Measurements from ENCODE around the gene ARHGAP25. TPM values are rescaled to one million over a fixed set of nuclear protein-coding genes. Genes with fewer than 3 reads are reported as not detected.
A peak's percentile ranks its signal among the peaks of the same experiment; 100 is the strongest.

Gene ARHGAP25
- total RNA-seq, 1 donor from 2014 or later: 1.1 TPM

GRCh38 chr2:68744366-68744912, 9.8 kb downstream of the ARHGAP25 start:
- no peaks in the 10 kb centered on the region for H3K36me3 Mint-ChIP-seq

GRCh38 chr2:68745006-68745405, 10.4 kb downstream of the ARHGAP25 start:
- Mint-ChIP-seq H3K9me3 (no peaks in the 10 kb centered on the region), H3K4me3 (no peak overlapping the region), H3K27ac (no peak overlapping the region), H3K4me1 (ENCODE audit: unreplicated experiment) (peaks cover 13% of the 10 kb centered on the region), H3K27me3 (peaks cover 3% of the 10 kb centered on the region), H3K36me3 (no peaks in the 10 kb centered on the region)
- DNase-seq (ENCODE audit: extremely low spot score, unreplicated experiment): no peak
- no peak for TF ChIP-seq CTCF (conservative IDR thresholded peaks at IDR 0.05)

More at GRCh38 chr2:68744366-68744912, 9.8 kb downstream of the ARHGAP25 start:
- no peak for DNase-seq (ENCODE audit: extremely low spot score, unreplicated experiment)
- no peak for TF ChIP-seq CTCF (conservative IDR thresholded peaks at IDR 0.05)
- H3K27ac Mint-ChIP-seq: peak overlapping the region; percentile 27
- H3K4me1 Mint-ChIP-seq (ENCODE audit: unreplicated experiment): peaks cover 13% of the 10 kb centered on the region
- H3K4me3 Mint-ChIP-seq: no peak overlapping the region
- no peaks in the 10 kb centered on the region for H3K9me3 Mint-ChIP-seq
- peaks cover 3% of the 10 kb centered on the region for H3K27me3 Mint-ChIP-seq

GRCh38 chr2:68746408-68746807, 11.8 kb downstream of the ARHGAP25 start:
- Mint-ChIP-seq H3K4me3 (no peak overlapping the region), H3K36me3 (no peaks in the 10 kb centered on the region), H3K27ac (no peak overlapping the region), H3K27me3 (peaks cover 3% of the 10 kb centered on the region), H3K4me1 (ENCODE audit: unreplicated experiment) (peaks cover 13% of the 10 kb centered on the region), H3K9me3 (no peaks in the 10 kb centered on the region)
- no peak for DNase-seq (ENCODE audit: extremely low spot score, unreplicated experiment)
- no peak for TF ChIP-seq CTCF (conservative IDR thresholded peaks at IDR 0.05)

- DNase-seq (ENCODE audit: extremely low spot score, unreplicated experiment): no peak
- Mint-ChIP-seq H3K27me3 (peaks cover 3% of the 10 kb centered on the region), H3K4me3 (no peak overlapping the region), H3K36me3 (no peaks in the 10 kb centered on the region), H3K4me1 (ENCODE audit: unreplicated experiment) (peaks cover 13% of the 10 kb centered on the region), H3K27ac (no peak overlapping the region), H3K9me3 (no peaks in the 10 kb centered on the region)
- TF ChIP-seq CTCF (conservative IDR thresholded peaks at IDR 0.05): no peak
Measured at GRCh38 chr2:68747413-68747812, 12.8 kb downstream of the ARHGAP25 start.

GRCh38 chr2:68747900-68748299, 13.3 kb downstream of the ARHGAP25 start:
- H3K36me3 Mint-ChIP-seq: no peaks in the 10 kb centered on the region

More at GRCh38 chr2:68747900-68748299, 13.3 kb downstream of the ARHGAP25 start:
- Mint-ChIP-seq H3K4me3 (no peak overlapping the region), H3K4me1 (ENCODE audit: unreplicated experiment) (peaks cover 13% of the 10 kb centered on the region), H3K27ac (no peak overlapping the region), H3K27me3 (peaks cover 3% of the 10 kb centered on the region), H3K9me3 (no peaks in the 10 kb centered on the region)
- no peak for TF ChIP-seq CTCF (conservative IDR thresholded peaks at IDR 0.05)
- DNase-seq (ENCODE audit: extremely low spot score, unreplicated experiment): no peak
